Erythroblast (primary cell): ENCODE measurements around the gene SLC5A11.

Experiments
- GATA1 ChIP-seq: IDR thresholded peaks from 2 replicates; pipeline ENCODE4 v1.6.1; 2011; ENCODE audit warnings: low read depth, mild to moderate bottlenecking, control low read depth, low read length, moderate library complexity
- POLR2A ChIP-seq: IDR thresholded peaks from 2 replicates; pipeline ENCODE4 v1.6.1; 2011; ENCODE audit warnings: mild to moderate bottlenecking, low read length

DNA sequence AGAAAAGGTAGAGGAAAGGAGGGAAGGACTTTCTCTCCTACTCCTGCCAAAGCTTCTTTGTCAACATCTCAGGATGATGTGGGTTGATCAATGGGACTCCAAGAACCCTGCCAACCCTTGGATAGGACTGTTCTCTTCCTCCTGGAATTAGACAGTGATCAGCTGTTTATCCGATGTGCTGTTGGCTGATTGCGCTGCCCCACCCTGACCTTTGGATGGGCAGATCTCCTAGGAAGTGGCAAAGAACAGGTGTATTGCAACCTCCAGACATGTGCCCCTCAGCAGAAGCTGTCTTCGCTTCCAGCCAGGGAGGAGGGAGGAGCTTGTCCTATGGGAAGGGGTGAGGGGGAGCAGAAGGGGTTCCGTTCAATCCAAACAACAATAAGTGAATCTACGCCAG is 30.5 kb downstream of the SLC5A11 start:
- TF ChIP-seq POLR2A, result no peak
- TF ChIP-seq GATA1, result no peak
